HepG2 (cell line): Measurements from ENCODE around the gene ZNF213. TPM values are rescaled to one million over a fixed set of nuclear protein-coding genes. Genes with fewer than 3 reads are reported as not detected.

Source experiments
- ATAC-seq: fragments of 200-7000 bp; cut with Tn5 transposase; 3 replicates; pipeline ENCODE4 v1.9.1; 2020; ENCODE audit warnings: mild to moderate bottlenecking, moderate library complexity
- BruUV-seq: library from RNA; stranded (reverse); fragments of 400-500 nt; replicated peaks from 2 replicates; lab custom pipeline; 2021; lab: Mats Ljungman, UMichigan
- CTCF ChIA-PET: fragments of 300-600 bp; formaldehyde crosslinking; extraction: SDS; loops from one replicate; lab custom pipeline; 2021; ENCODE audit warnings: low total read pairs, inconsistent platforms, low intra/inter-chr PET ratio; lab: Yijun Ruan, JAX
- POLR2A ChIA-PET: fragments of 350-600 bp; sonication (Branson Sonifier 250); formaldehyde crosslinking; loops from one replicate; lab custom pipeline; 2020; ENCODE audit warnings: antibody characterized with exemption, inconsistent platforms; lab: Yijun Ruan, JAX
- DNase-seq: peaks from one replicate; pipeline ENCODE4 v3.0.0-alpha.2; 2015; ENCODE audit warnings: low spot score
- FAIRE-seq: peaks from 3 replicates; lab custom pipeline; 2011; peaks lifted over from hg19 to GRCh38; lab: Jason Lieb, UNC
- H2AFZ ChIP-seq: one replicate; pipeline ENCODE4 v1.6.1; 2011; ENCODE audit warnings: low read length, inconsistent platforms
- H3K27ac ChIP-seq: fragments of 300-600 bp; 3 replicates; pipeline ENCODE4 v1.8.0; 2011; ENCODE audit warnings: mixed run types, mild to moderate bottlenecking, mixed read lengths, low read length, inconsistent platforms; ENCODE audit not compliant: insufficient read depth; ENCODE audit errors: extremely low read length
- H3K27me3 ChIP-seq, 2 experiments: fragments of 200-600 bp in 1 of 2; 2 replicates in 1 of 2; 3 replicates in 1 of 2; pipeline versions ENCODE4 v1.6.0 to v1.8.0; 2011; ENCODE audit warnings: low read length in 2 of 2, mild to moderate bottlenecking in 2 of 2, moderate library complexity in 2 of 2, inconsistent platforms in 1 of 2; ENCODE audit not compliant: insufficient read depth in 2 of 2, control insufficient read depth in 1 of 2
- H3K36me3 ChIP-seq, 2 experiments: fragments of 200-600 bp in 1 of 2; replicated peaks in 1 of 2; 2 replicates in 1 of 2; 3 replicates in 1 of 2; pipeline versions ENCODE4 v1.5.1 to v1.8.0; 2011; ENCODE audit warnings: low read length in 2 of 2, inconsistent platforms in 1 of 2; ENCODE audit not compliant: insufficient read depth in 2 of 2, control insufficient read depth in 1 of 2
- H3K4me1 ChIP-seq: 2 replicates; pipeline ENCODE4 v1.5.1; 2012; ENCODE audit warnings: low read length, inconsistent platforms; ENCODE audit not compliant: insufficient read depth
- H3K4me2 ChIP-seq: 2 replicates; pipeline ENCODE4 v1.6.0; 2011; ENCODE audit warnings: low read depth, low read length, inconsistent platforms
- H3K4me3 ChIP-seq, 3 experiments: fragments of 200-600 bp in 1 of 3; sonication (generic), shearing (Covaris generic) in 1 of 3; replicated peaks in 1 of 3; 2 replicates each; pipeline ENCODE4 v1.5.1; 2011 to 2016; ENCODE audit warnings: low read length in 3 of 3, inconsistent platforms in 2 of 3, low read depth in 2 of 3, mild to moderate bottlenecking in 2 of 3, control low read depth in 1 of 3, mixed read lengths in 1 of 3; ENCODE audit not compliant: insufficient read depth in 1 of 3
- H3K79me2 ChIP-seq: one replicate; pipeline ENCODE4 v1.6.1; 2011; ENCODE audit warnings: low read length, inconsistent platforms; ENCODE audit not compliant: insufficient read depth
- H3K9ac ChIP-seq: 2 replicates; pipeline ENCODE4 v1.6.0; 2011; ENCODE audit warnings: mild to moderate bottlenecking, low read depth, low read length, inconsistent platforms; ENCODE audit not compliant: insufficient read depth
- H3K9me3 ChIP-seq: 2 replicates; pipeline ENCODE4 v1.5.1; 2012; ENCODE audit warnings: mild to moderate bottlenecking, low read length
- H4K20me1 ChIP-seq: 2 replicates; pipeline ENCODE4 v1.6.0; 2011; ENCODE audit warnings: inconsistent platforms, mild to moderate bottlenecking, low read length, moderate library complexity; ENCODE audit not compliant: insufficient read depth
- BCL6 ChIP-seq: IDR thresholded peaks from 2 replicates; pipeline ENCODE4 v1.6.1; 2016; ENCODE audit warnings: missing genetic modification reagents, missing compliant biosample characterization
- HNF4G ChIP-seq, 2 experiments: sonication (generic) in 1 of 2; formaldehyde crosslinking in 1 of 2; IDR thresholded peaks; 2 replicates each; pipeline versions ENCODE4 v1.4.0 to v1.6.1; 2011 to 2020; ENCODE audit warnings: borderline replicate concordance in 2 of 2, low read depth in 2 of 2, mild to moderate bottlenecking in 2 of 2, low read length in 1 of 2, missing genetic modification reagents in 1 of 2, moderate library complexity in 1 of 2
- HNRNPL ChIP-seq: fragments of 200-400 bp; formaldehyde crosslinking; IDR thresholded peaks from 2 replicates; pipeline ENCODE4 v1.6.1; 2017; ENCODE audit warnings: mild to moderate bottlenecking, low read depth, low read length
- MYPOP ChIP-seq: sonication (generic); formaldehyde crosslinking; IDR thresholded peaks from 2 replicates; pipeline ENCODE4 v1.8.1; 2023; ENCODE audit warnings: mild to moderate bottlenecking, moderate library complexity, missing genetic modification reagents
- NR1H2 ChIP-seq: sonication (generic); formaldehyde crosslinking; IDR thresholded peaks from 2 replicates; pipeline ENCODE4 v1.8.1; 2022; ENCODE audit warnings: low read depth, missing genetic modification reagents, borderline replicate concordance
- SMAD9 ChIP-seq: sonication (generic); formaldehyde crosslinking; IDR thresholded peaks from 2 replicates; pipeline ENCODE4 v1.5.1; 2020; ENCODE audit warnings: mild to moderate bottlenecking, missing genetic modification reagents
- THAP11 ChIP-seq: IDR thresholded peaks from 2 replicates; pipeline ENCODE4 v1.6.1; 2016; ENCODE audit warnings: missing biosample characterization, missing genetic modification reagents
- TIGD3 ChIP-seq: sonication (generic); formaldehyde crosslinking; IDR thresholded peaks from 2 replicates; pipeline ENCODE4 v1.5.1; 2020; ENCODE audit warnings: mild to moderate bottlenecking, missing genetic modification reagents, borderline replicate concordance
- YEATS2 ChIP-seq: sonication (generic); formaldehyde crosslinking; IDR thresholded peaks from 2 replicates; pipeline ENCODE4 v1.4.0; 2020; ENCODE audit warnings: missing genetic modification reagents, borderline replicate concordance
- ZEB1 ChIP-seq: IDR thresholded peaks from 2 replicates; pipeline ENCODE4 v1.6.1; 2012; ENCODE audit warnings: mild to moderate bottlenecking, low read depth, inconsistent platforms; ENCODE audit not compliant: insufficient replicate concordance
- ZMYM4 ChIP-seq: sonication (generic); formaldehyde crosslinking; IDR thresholded peaks from 2 replicates; pipeline ENCODE4 v1.8.1; 2023; ENCODE audit warnings: mild to moderate bottlenecking, missing genetic modification reagents
- ZNF18 ChIP-seq: sonication (generic); formaldehyde crosslinking; IDR thresholded peaks from 2 replicates; pipeline ENCODE4 v1.8.0; 2022; ENCODE audit warnings: mild to moderate bottlenecking, missing genetic modification reagents; ENCODE audit not compliant: insufficient replicate concordance
- ZNF24 ChIP-seq: fragments of 450-650 bp; IDR thresholded peaks from 2 replicates; pipeline ENCODE4 v1.6.1; 2017; ENCODE audit warnings: antibody characterized with exemption, mild to moderate bottlenecking
- ZNF574 ChIP-seq: sonication (generic); formaldehyde crosslinking; IDR thresholded peaks from 2 replicates; pipeline ENCODE4 v1.4.0; 2020; ENCODE audit warnings: missing genetic modification reagents
- ZNF777 ChIP-seq: sonication (generic); formaldehyde crosslinking; IDR thresholded peaks from 2 replicates; pipeline ENCODE4 v1.4.0; 2020; ENCODE audit warnings: missing genetic modification reagents
- WGBS: methylation state at CpG from one replicate; pipeline ENCODE4 v1.1.6; 2017; ENCODE audit warnings: low lambda C conversion rate; 5-methylcytosine and 5-hydroxymethylcytosine counted together
- in situ Hi-C: cut with HindIII; loops from 2 replicates; pipeline ENCODE4 v1.10.0; 2017; ENCODE audit warnings: low pct_unique_long_range_greater_than_20kb; ENCODE audit not compliant: extremely low pct_ligation_motif_present
- intact Hi-C: fragments of 100-400 bp; cut with micrococcal nuclease; formaldehyde crosslinking; loops from one replicate; pipeline ENCODE4 v1.10.0; 2022; ENCODE audit not compliant: unreplicated experiment
- polyA plus RNA-seq, 8 experiments: library from polyadenylated mRNA; depleted of rRNA in 3 of 8; stranded (reverse) in 7 of 8; unstranded in 1 of 8; fragments of >200 nt; fragmentation: Illumina TruSeq in 4 of 8; extraction: Trizol in 4 of 8; gene quantifications; 2 replicates each; pipeline versions ENCODE4 v1.2.1 to v1.2.3, GENCODE V29; 2011 to 2016; ENCODE audit warnings: low read depth in 4 of 8, missing spikeins in 1 of 8, mixed read lengths in 1 of 8; ENCODE audit not compliant: insufficient read depth in 1 of 8
- total RNA-seq, 5 experiments: library from RNA; depleted of rRNA; stranded (reverse); fragments of >200 nt; fragmentation: Illumina TruSeq; extraction: Trizol; gene quantifications; 2 replicates each; pipeline ENCODE4 v1.2.3, GENCODE V29; 2016; ENCODE audit warnings: low read depth in 1 of 5

ZNF213 gene
- total and polyA plus RNA-seq, 2 of the 13 experiments (the other 11 are each of a cell fraction or from before 2014, with no cell fraction given): 0.59 to 0.97 TPM

- TF ChIP-seq YEATS2 (CRISPR knock-in tag): no peak
- TF ChIP-seq MYPOP: no peak
- TF ChIP-seq TIGD3 (CRISPR knock-in tag): no peak
- peak; percentile 58 for TF ChIP-seq ZEB1
Measured at GRCh38 chr16:3187798-3188674, 53.2 kb downstream of the ZNF213 start, which contains the start of gene OR1F1 (continued).

- H3K27ac ChIP-seq: peak overlapping the region; percentile 40
- peak overlapping the region; percentile 88 for H3K4me2 ChIP-seq
- in situ Hi-C loops (no loop called here), intact Hi-C loops (loop anchor here (5.0 kb wide), 1 partner anchor 36 kb away; no protein-coding TSS in a partner anchor)
- peak overlapping the region; percentile 83 for H2AFZ ChIP-seq
- H3K79me2 ChIP-seq: no peaks in the 10 kb centered on the region
- peaks cover 40% of the 10 kb centered on the region for H3K4me1 ChIP-seq
- H3K27me3 ChIP-seq: no peaks in the 10 kb centered on the region
- no TSS peak for BruUV-seq
- peak overlapping the region; percentile 72 to 91 (median 76) for H3K4me3 ChIP-seq
- POLR2A ChIA-PET: interaction anchor here (1.2 to 3.0 kb wide), 4 partner anchors 10 to 79 kb away, joined by 3 to 22 read pairs (median 6); no protein-coding TSS in a partner anchor
- FAIRE-seq (no peak), ATAC-seq (peak; percentile 14), DNase-seq (no peak)
- CTCF ChIA-PET: no interaction called here
- no peaks in the 10 kb centered on the region for H3K36me3 ChIP-seq
- 4% methylated on average over 5 of the region's 13 CpGs for WGBS
- no peaks in the 10 kb centered on the region for H3K9me3 ChIP-seq
- H4K20me1 ChIP-seq: no peaks in the 10 kb centered on the region
- peak overlapping the region; percentile 57 for H3K9ac ChIP-seq
- TF ChIP-seq HNF4G (IDR thresholded peaks at IDR 0.05; ENCODE audit: borderline replicate concordance, low read depth, low read length) (no peak), HNF4G (CRISPR knock-in tag; IDR thresholded peaks at IDR 0.05; ENCODE audit: borderline replicate concordance, low read depth) (no peak), ZNF18 (CRISPR knock-in tag) (no peak), THAP11 (CRISPR knock-in tag) (no peak), HNRNPL (0 out of 2 replicates have a peak, but pooled peaks have one; percentile 47), ZNF24 (no peak), ZNF574 (CRISPR knock-in tag) (no peak), ZNF777 (peak; percentile 55; the same call in 1 of the 2 replicates), SMAD9 (CRISPR knock-in tag) (no peak), ZMYM4 (no peak), BCL6 (no peak), NR1H2 (CRISPR knock-in tag) (no peak)
Measured at GRCh38 chr16:3188675-3188924, 53.8 kb downstream of the ZNF213 start.
